H9 (cell line): Measurements from ENCODE around the gene ANO10. TPM values are rescaled to one million over a fixed set of nuclear protein-coding genes. Genes with fewer than 3 reads are reported as not detected.

ENCODE experiments used
- DNase-seq: peaks from one replicate; pipeline ENCODE4 v3.0.0-alpha.2; 2017
- H2AFZ ChIP-seq: one replicate; pipeline ENCODE4 v1.6.1; 2013; ENCODE audit warnings: mild to moderate bottlenecking, low read length, control low read depth, moderate library complexity
- H2AK5ac ChIP-seq: 2 replicates; pipeline ENCODE4 v1.6.1; 2013; ENCODE audit warnings: low read length, control low read depth, mixed read lengths; ENCODE audit not compliant: insufficient read length
- H2BK120ac ChIP-seq: one replicate; pipeline ENCODE4 v1.6.1; 2013; ENCODE audit warnings: low read depth, mild to moderate bottlenecking, low read length, control low read depth, inconsistent platforms; ENCODE audit not compliant: poor library complexity, severe bottlenecking
- H2BK12ac ChIP-seq: 2 replicates; pipeline ENCODE4 v1.6.1; 2013; ENCODE audit warnings: low read length, control low read depth, mixed read lengths, low read depth; ENCODE audit not compliant: insufficient read length
- H2BK15ac ChIP-seq: 2 replicates; pipeline ENCODE4 v1.6.1; 2013; ENCODE audit warnings: low read depth, low read length, control low read depth
- H2BK20ac ChIP-seq: one replicate; pipeline ENCODE4 v1.6.1; 2013; ENCODE audit warnings: low read depth, mild to moderate bottlenecking, low read length, control low read depth, inconsistent platforms; ENCODE audit not compliant: poor library complexity, severe bottlenecking
- H2BK5ac ChIP-seq: 2 replicates; pipeline ENCODE4 v1.6.1; 2013; ENCODE audit warnings: low read length, control low read depth, mixed read lengths; ENCODE audit not compliant: insufficient read length
- H3K14ac ChIP-seq: 2 replicates; pipeline ENCODE4 v1.6.1; 2013; ENCODE audit warnings: low read length, control low read depth; ENCODE audit not compliant: insufficient read depth
- H3K18ac ChIP-seq: 2 replicates; pipeline ENCODE4 v1.6.1; 2013; ENCODE audit warnings: low read depth, mild to moderate bottlenecking, mixed read lengths, low read length, control low read depth; ENCODE audit not compliant: insufficient read length
- H3K23ac ChIP-seq: 2 replicates; pipeline ENCODE4 v1.6.1; 2013; ENCODE audit warnings: low read length, control low read depth, mixed read lengths, low read depth; ENCODE audit not compliant: insufficient read length
- H3K23me2 ChIP-seq: 2 replicates; pipeline ENCODE4 v1.6.1; 2013; ENCODE audit warnings: low read depth, mild to moderate bottlenecking, mixed read lengths, low read length, control low read depth; ENCODE audit not compliant: insufficient read length, poor library complexity, severe bottlenecking
- H3K27ac ChIP-seq: 2 replicates; pipeline ENCODE4 v1.5.1; 2013; ENCODE audit warnings: low read length, control low read depth, mixed read lengths, low read depth; ENCODE audit not compliant: insufficient read length
- H3K27me3 ChIP-seq: 2 replicates; pipeline ENCODE4 v1.6.1; 2013; ENCODE audit warnings: low read length, control low read depth, inconsistent platforms; ENCODE audit not compliant: insufficient read depth
- H3K4ac ChIP-seq: 2 replicates; pipeline ENCODE4 v1.6.1; 2013; ENCODE audit warnings: low read depth, mild to moderate bottlenecking, control low read depth, inconsistent platforms, low read length, moderate library complexity
- H3K4me1 ChIP-seq: 2 replicates; pipeline ENCODE4 v1.6.1; 2013; ENCODE audit warnings: low read length, control low read depth, inconsistent platforms; ENCODE audit not compliant: insufficient read depth
- H3K4me2 ChIP-seq: 2 replicates; pipeline ENCODE4 v1.6.1; 2013; ENCODE audit warnings: low read length, control low read depth, mixed read lengths; ENCODE audit not compliant: insufficient read length, insufficient read depth
- H3K56ac ChIP-seq: 2 replicates; pipeline ENCODE4 v1.6.1; 2013; ENCODE audit warnings: low read depth, mild to moderate bottlenecking, mixed read lengths, low read length, control low read depth; ENCODE audit not compliant: insufficient read length
- H3K79me1 ChIP-seq: 2 replicates; pipeline ENCODE4 v1.6.1; 2013; ENCODE audit warnings: low read depth, mild to moderate bottlenecking, moderate library complexity, low read length, control low read depth, inconsistent platforms; ENCODE audit not compliant: insufficient read depth, poor library complexity, severe bottlenecking
- H3K79me2 ChIP-seq: 2 replicates; pipeline ENCODE4 v1.6.1; 2013; ENCODE audit warnings: low read length, control low read depth, inconsistent platforms; ENCODE audit not compliant: insufficient read depth
- H3K9ac ChIP-seq: 2 replicates; pipeline ENCODE4 v1.6.1; 2013; ENCODE audit warnings: low read length, control low read depth, mixed read lengths; ENCODE audit not compliant: insufficient read length; ENCODE audit errors: extremely low read depth
- H3K9me3 ChIP-seq: one replicate; pipeline ENCODE4 v1.6.1; 2013; ENCODE audit warnings: low read depth, low read length, inconsistent platforms; ENCODE audit not compliant: control insufficient read depth
- H3T11ph ChIP-seq: one replicate; pipeline ENCODE4 v1.6.1; 2013; ENCODE audit warnings: mild to moderate bottlenecking, low read length, control low read depth, inconsistent platforms
- H4K20me1 ChIP-seq: one replicate; pipeline ENCODE4 v1.6.1; 2013; ENCODE audit not compliant: control insufficient read depth, insufficient read length, insufficient read depth
- H4K5ac ChIP-seq: 2 replicates; pipeline ENCODE4 v1.6.1; 2013; ENCODE audit warnings: low read depth, mild to moderate bottlenecking, mixed read lengths, low read length, control low read depth; ENCODE audit not compliant: insufficient read length
- H4K8ac ChIP-seq: replicated peaks from 2 replicates; pipeline ENCODE4 v1.6.1; 2013; ENCODE audit warnings: low read length, control low read depth, mixed read lengths, low read depth; ENCODE audit not compliant: insufficient read length
- H4K91ac ChIP-seq: 2 replicates; pipeline ENCODE4 v1.6.1; 2013; ENCODE audit warnings: low read depth, mild to moderate bottlenecking, moderate library complexity, mixed read lengths, low read length, control low read depth; ENCODE audit not compliant: insufficient read length
- H3K27ac Mint-ChIP-seq, 3 experiments: 2 replicates in 2 of 3; 3 replicates in 1 of 3; pipeline ENCODE4 v1.8.0; 2020 to 2021; ENCODE audit warnings: mixed read lengths in 3 of 3, mild to moderate bottlenecking in 1 of 3, moderate library complexity in 1 of 3
- H3K27me3 Mint-ChIP-seq: 2 replicates; pipeline ENCODE4 v1.8.0; 2021; ENCODE audit warnings: low read depth, mild to moderate bottlenecking, moderate library complexity, mixed read lengths
- H3K36me3 Mint-ChIP-seq, 3 experiments: 2 replicates in 2 of 3; 3 replicates in 1 of 3; pipeline ENCODE4 v1.8.0; 2020 to 2021; ENCODE audit warnings: low read depth in 3 of 3, mixed read lengths in 3 of 3; ENCODE audit not compliant: insufficient read depth in 1 of 3
- H3K4me1 Mint-ChIP-seq, 2 experiments: 2 replicates each; pipeline ENCODE4 v1.8.0; 2020; ENCODE audit warnings: mixed read lengths in 2 of 2
- H3K4me3 Mint-ChIP-seq, 2 experiments: 2 replicates in 1 of 2; 3 replicates in 1 of 2; pipeline ENCODE4 v1.8.0; 2020 to 2021; ENCODE audit warnings: mild to moderate bottlenecking in 2 of 2, mixed read lengths in 2 of 2, moderate library complexity in 1 of 2
- H3K9me3 Mint-ChIP-seq, 2 experiments: 2 replicates in 1 of 2; 3 replicates in 1 of 2; pipeline ENCODE4 v1.8.0; 2020; ENCODE audit warnings: mild to moderate bottlenecking in 2 of 2, mixed read lengths in 2 of 2, moderate library complexity in 1 of 2
- WGBS: extraction: QIAGEN DNeasy Blood & Tissue Kit; methylation state at CpG from one replicate; pipeline ENCODE4 v1.1.7; 2013; ENCODE audit warnings: missing lambda C conversion rate, low lambda C conversion rate, mixed read lengths; ENCODE audit not compliant: insufficient read length; ENCODE audit errors: extremely low coverage; 5-methylcytosine and 5-hydroxymethylcytosine counted together
- total RNA-seq: library from RNA; stranded (reverse); gene quantifications from 2 replicates; pipeline ENCODE4 v1.2.1, GENCODE V29; 2021
- TF ChIP-seq, protein P1 (sequence below): fragments of 200-600 bp; sonication (generic); conservative IDR thresholded peaks from 3 replicates; pipeline ENCODE4 v1.8.0; 2021; ENCODE audit warnings: antibody characterized with exemption, mild to moderate bottlenecking

ANO10 gene
- total RNA-seq, 1 experiment from 2014 or later = 38.7 TPM

DNA sequence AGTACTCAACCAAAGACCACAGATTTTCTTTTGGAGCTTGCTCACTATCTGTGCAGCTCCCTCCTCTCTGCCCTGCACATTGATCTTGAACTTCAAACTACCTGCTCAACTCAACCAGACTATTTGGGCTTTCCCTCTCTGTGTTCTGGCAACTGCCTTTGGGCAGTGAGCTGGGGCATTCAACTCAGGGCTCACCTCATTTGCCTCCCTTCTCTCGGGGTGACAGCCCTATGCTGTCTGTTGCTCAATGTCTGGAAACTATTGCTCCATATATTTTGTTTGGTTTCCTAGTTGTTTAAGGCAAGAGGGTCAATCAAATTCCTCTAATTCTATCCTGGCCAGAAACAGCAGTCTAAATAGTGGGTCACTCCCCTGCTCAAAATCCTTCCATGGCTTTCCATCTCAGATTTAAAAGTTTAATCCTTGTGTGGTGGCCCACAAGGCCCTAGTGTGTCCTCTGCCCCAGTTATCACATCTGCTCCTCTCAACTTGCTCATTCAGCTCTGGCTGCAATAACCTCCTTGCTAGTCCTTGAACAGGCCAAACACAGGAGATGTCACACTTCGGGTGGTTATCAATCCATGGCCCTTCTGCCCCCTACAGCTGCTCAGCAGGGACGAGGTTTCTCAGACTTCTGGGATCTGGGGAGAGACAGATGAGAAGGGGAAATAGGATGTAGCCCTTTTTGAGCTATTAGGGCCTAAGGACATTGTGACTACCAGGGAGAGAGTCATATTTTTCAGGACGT lies 267.7 kb downstream of the ANO10 start:
- Histone ChIP-seq H3K27ac (no peak overlapping the region), H3K9me3 (no peaks in the 10 kb centered on the region), H3K14ac (no peak overlapping the region), H3K18ac (no peak overlapping the region), H2BK12ac (no peak overlapping the region), H3K4me2 (no peak overlapping the region), H2AK5ac (no peak overlapping the region), H3K27me3 (no peaks in the 10 kb centered on the region; the same call in 1 of the 2 replicates), H3K9ac (no peak overlapping the region), H2BK5ac (no peak overlapping the region), H2AFZ (no peak overlapping the region), H4K20me1 (no peaks in the 10 kb centered on the region), H2BK20ac (no peak overlapping the region), H4K5ac (no peak overlapping the region), H3K79me1 (no peaks in the 10 kb centered on the region), H4K91ac (no peak overlapping the region), H2BK120ac (no peak overlapping the region), H3K23me2 (no peaks in the 10 kb centered on the region), H3K23ac (no peak overlapping the region), H3K56ac (no peak overlapping the region), H4K8ac (no peak overlapping the region), H3T11ph (no peak overlapping the region), H3K4ac (no peak overlapping the region), H3K4me1 (no peaks in the 10 kb centered on the region), H3K79me2 (no peaks in the 10 kb centered on the region), H2BK15ac (no peak overlapping the region)
- Mint-ChIP-seq H3K36me3 (peaks cover 4 to 17% (median 12%) of the 10 kb centered on the region in 3 experiments), H3K27ac (no peak overlapping the region), H3K4me3 (no peak overlapping the region), H3K9me3 (peaks cover 10 to 19% of the 10 kb centered on the region in 2 experiments; a peak in 4 of 5 replicates), H3K27me3 (peaks cover 48% of the 10 kb centered on the region), H3K4me1 (no peaks in the 10 kb centered on the region)
- no CpG with 5 or more reads among the region's 4 CpGs for WGBS
- no peak for DNase-seq
- TF ChIP-seq, protein P1, sequence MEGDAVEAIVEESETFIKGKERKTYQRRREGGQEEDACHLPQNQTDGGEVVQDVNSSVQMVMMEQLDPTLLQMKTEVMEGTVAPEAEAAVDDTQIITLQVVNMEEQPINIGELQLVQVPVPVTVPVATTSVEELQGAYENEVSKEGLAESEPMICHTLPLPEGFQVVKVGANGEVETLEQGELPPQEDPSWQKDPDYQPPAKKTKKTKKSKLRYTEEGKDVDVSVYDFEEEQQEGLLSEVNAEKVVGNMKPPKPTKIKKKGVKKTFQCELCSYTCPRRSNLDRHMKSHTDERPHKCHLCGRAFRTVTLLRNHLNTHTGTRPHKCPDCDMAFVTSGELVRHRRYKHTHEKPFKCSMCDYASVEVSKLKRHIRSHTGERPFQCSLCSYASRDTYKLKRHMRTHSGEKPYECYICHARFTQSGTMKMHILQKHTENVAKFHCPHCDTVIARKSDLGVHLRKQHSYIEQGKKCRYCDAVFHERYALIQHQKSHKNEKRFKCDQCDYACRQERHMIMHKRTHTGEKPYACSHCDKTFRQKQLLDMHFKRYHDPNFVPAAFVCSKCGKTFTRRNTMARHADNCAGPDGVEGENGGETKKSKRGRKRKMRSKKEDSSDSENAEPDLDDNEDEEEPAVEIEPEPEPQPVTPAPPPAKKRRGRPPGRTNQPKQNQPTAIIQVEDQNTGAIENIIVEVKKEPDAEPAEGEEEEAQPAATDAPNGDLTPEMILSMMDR = no peak
